ENCODE data around the gene UNC5C. TPM values are rescaled to one million over a fixed set of nuclear protein-coding genes. Genes with fewer than 3 reads are reported as not detected.
A peak's percentile ranks its signal among the peaks of the same experiment; 100 is the strongest.

The UNC5C gene
- polyA plus RNA-seq, 1 of the 3 experiments (the other 2 are of a cell fraction), result 3.3 TPM

GRCh38 chr4:95197353-95197752 is 351.4 kb downstream of the UNC5C start:
- Histone ChIP-seq H3K4me1 (ENCODE audit: control insufficient read depth in 1 of 2, insufficient read depth in 2 of 2, low read depth in 1 of 2, low read length in 1 of 2) (peaks cover 0 to 26% of the 10 kb centered on the region in 2 experiments; a peak in 2 of 4 replicates), H3K9ac (no peak overlapping the region), H3K36me3 (replicated peaks in 1 of 2; ENCODE audit: control insufficient read depth in 1 of 2, insufficient read depth in 2 of 2, low read length in 1 of 2) (peaks cover 0 to 30% of the 10 kb centered on the region in 2 experiments), H3K4me2 (no peak overlapping the region), H4K20me1 (ENCODE audit: insufficient read depth) (no peaks in the 10 kb centered on the region), H3F3A (replicated peaks; ENCODE audit: insufficient read depth) (no peaks in the 10 kb centered on the region), H3K9me2 (no peaks in the 10 kb centered on the region), H3K27ac (ENCODE audit: low read depth in 2 of 2, low read length in 1 of 2) (peak overlapping the region in 1 of 2 experiments; percentile 12; a peak in 2 of 4 replicates), H3K4me3 (ENCODE audit: low read depth in 2 of 2, low read length in 1 of 2) (no peak overlapping the region), H3K79me2 (ENCODE audit: insufficient read depth) (no peaks in the 10 kb centered on the region), H3K9me3 (no peaks in the 10 kb centered on the region), H3K27me3 (ENCODE audit: insufficient read depth) (no peaks in the 10 kb centered on the region), H2AFZ (ENCODE audit: low read depth) (no peak overlapping the region)
- CTCF ChIA-PET, result no interaction called here
- POLR2A ChIA-PET, result no interaction called here
- 86% methylated on average over 6 of the region's 6 CpGs for WGBS (ENCODE audit: low lambda C conversion rate)
- no peak for TF ChIP-seq NRF1 (IDR thresholded peaks at IDR 0.05; ENCODE audit: low read depth, low read length)
- no peak for TF ChIP-seq TCF12 (IDR thresholded peaks at IDR 0.05)
- TF ChIP-seq RAD21 (IDR thresholded peaks at IDR 0.05; ENCODE audit: low read length), result no peak
- no peak for TF ChIP-seq TEAD4 (IDR thresholded peaks at IDR 0.05; ENCODE audit: borderline replicate concordance, insufficient read depth)
- no peak for TF ChIP-seq FOSL2 (IDR thresholded peaks at IDR 0.05; ENCODE audit: borderline replicate concordance, low read depth)
- no peak for TF ChIP-seq GABPA (IDR thresholded peaks at IDR 0.05; ENCODE audit: low read depth)
- DNase-seq, result no peak

DNA sequence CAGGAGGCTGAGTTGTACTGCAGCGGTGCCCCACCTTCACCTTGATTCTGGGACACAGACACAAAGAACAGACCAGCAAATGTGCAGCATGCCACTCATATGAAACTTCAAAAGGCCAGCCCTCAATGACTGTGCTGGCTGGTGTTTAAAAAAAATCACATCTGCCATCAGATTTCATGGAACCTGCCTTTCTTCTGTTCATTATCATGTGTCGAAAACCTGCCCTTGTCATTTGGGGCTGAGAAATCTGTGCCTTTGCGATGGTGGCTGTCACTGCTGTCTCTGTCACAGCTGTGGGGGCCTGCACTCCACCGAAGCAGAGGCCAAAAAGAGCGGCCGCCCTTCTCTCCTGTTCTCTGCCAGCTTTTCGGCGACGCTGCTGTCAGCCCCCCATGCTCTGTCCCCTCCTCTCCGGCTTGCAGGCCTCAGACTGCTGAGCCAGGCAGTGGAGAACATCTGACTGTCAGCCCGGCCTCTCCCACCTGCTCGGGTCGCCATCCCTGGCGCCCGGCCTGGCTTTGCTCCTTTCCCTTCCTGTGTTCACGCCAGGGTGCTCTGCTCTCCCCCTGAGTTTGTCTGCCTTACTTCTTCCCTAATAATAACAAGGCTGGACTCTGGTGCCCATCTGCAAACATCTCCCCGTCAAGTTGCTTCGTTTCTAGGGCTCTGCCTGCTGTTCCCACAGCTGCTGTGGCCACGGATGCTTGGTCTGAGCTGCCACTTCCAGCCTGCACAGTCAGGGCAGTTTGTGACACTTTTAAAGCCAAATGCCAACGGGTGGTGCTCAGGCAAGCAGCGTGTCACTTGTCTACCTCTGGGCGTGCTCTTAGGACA is 355.2 kb downstream of the UNC5C start:
- H3K4me3 ChIP-seq (ENCODE audit: low read depth in 2 of 2, low read length in 1 of 2), result no peak overlapping the region
- DNase-seq, result peak; percentile 32
- no peak overlapping the region for H3K9ac ChIP-seq
- no peaks in the 10 kb centered on the region for H3K27me3 ChIP-seq (ENCODE audit: insufficient read depth)
- peaks cover 0 to 18% of the 10 kb centered on the region in 2 experiments for H3K36me3 ChIP-seq (replicated peaks in 1 of 2; ENCODE audit: control insufficient read depth in 1 of 2, insufficient read depth in 2 of 2, low read length in 1 of 2)
- ChIA-PET POLR2A (no interaction called here), CTCF (interaction anchor here (1.2 kb wide), 1 partner anchor 12 kb away, joined by 5 read pairs; no protein-coding TSS in a partner anchor)
- no peaks in the 10 kb centered on the region for H3K9me3 ChIP-seq
- H4K20me1 ChIP-seq (ENCODE audit: insufficient read depth), result no peaks in the 10 kb centered on the region
- no peak overlapping the region for H3K4me2 ChIP-seq
- no peaks in the 10 kb centered on the region for H3K9me2 ChIP-seq
- H3K4me1 ChIP-seq (ENCODE audit: control insufficient read depth in 1 of 2, insufficient read depth in 2 of 2, low read depth in 1 of 2, low read length in 1 of 2), result peaks cover 0 to 39% of the 10 kb centered on the region in 2 experiments; a peak in 2 of 4 replicates
- H3K79me2 ChIP-seq (ENCODE audit: insufficient read depth), result no peaks in the 10 kb centered on the region
- WGBS (ENCODE audit: low lambda C conversion rate), result 81% methylated on average over 21 of the region's 22 CpGs
- H3K27ac ChIP-seq (ENCODE audit: low read depth in 2 of 2, low read length in 1 of 2), result peak overlapping the region in 1 of 2 experiments; percentile 69; a peak in 2 of 4 replicates
- no peaks in the 10 kb centered on the region for H3F3A ChIP-seq (replicated peaks; ENCODE audit: insufficient read depth)
- no peak for TF ChIP-seq RCOR1 (IDR thresholded peaks at IDR 0.05; ENCODE audit: low read length)
- TF ChIP-seq EP300 (IDR thresholded peaks at IDR 0.05; ENCODE audit: borderline replicate concordance in 1 of 2, low read depth in 1 of 2, low read length in 1 of 2), result peak in 1 of 2 experiments; percentile 44; a peak in 1 of 4 replicates
- peak; percentile 62; the same call in 1 of the 2 replicates for TF ChIP-seq GATA2 (CRISPR knock-in tag; IDR thresholded peaks at IDR 0.05)
- no peak overlapping the region for H2AFZ ChIP-seq (ENCODE audit: low read depth)

- Histone ChIP-seq H3K36me3 (replicated peaks in 1 of 2; ENCODE audit: control insufficient read depth in 1 of 2, insufficient read depth in 2 of 2, low read length in 1 of 2) (peaks cover 0 to 17% of the 10 kb centered on the region in 2 experiments), H3K9me2 (no peaks in the 10 kb centered on the region), H3K79me2 (ENCODE audit: insufficient read depth) (no peaks in the 10 kb centered on the region), H3K27ac (ENCODE audit: low read depth in 2 of 2, low read length in 1 of 2) (peak overlapping the region in 1 of 2 experiments; percentile 75; a peak in 2 of 4 replicates), H2AFZ (ENCODE audit: low read depth) (no peak overlapping the region), H3K4me2 (no peak overlapping the region), H3K4me3 (ENCODE audit: low read depth in 2 of 2, low read length in 1 of 2) (no peak overlapping the region), H3K27me3 (ENCODE audit: insufficient read depth) (no peaks in the 10 kb centered on the region), H4K20me1 (ENCODE audit: insufficient read depth) (no peaks in the 10 kb centered on the region), H3K9ac (no peak overlapping the region), H3F3A (replicated peaks; ENCODE audit: insufficient read depth) (no peaks in the 10 kb centered on the region), H3K4me1 (ENCODE audit: control insufficient read depth in 1 of 2, insufficient read depth in 2 of 2, low read depth in 1 of 2, low read length in 1 of 2) (peaks cover 0 to 42% of the 10 kb centered on the region in 2 experiments; a peak in 2 of 4 replicates), H3K9me3 (no peaks in the 10 kb centered on the region)
- no peak for TF ChIP-seq GABPA (IDR thresholded peaks at IDR 0.05; ENCODE audit: low read depth)
- no peak for TF ChIP-seq GATA2 (CRISPR knock-in tag; IDR thresholded peaks at IDR 0.05)
- no peak for TF ChIP-seq USF1 (IDR thresholded peaks at IDR 0.05; ENCODE audit: borderline replicate concordance, low read depth)
- TF ChIP-seq TAF1 (IDR thresholded peaks at IDR 0.05; ENCODE audit: borderline replicate concordance, low read depth, low read length), result no peak
- WGBS (ENCODE audit: low lambda C conversion rate), result 96% methylated on average over 3 of the region's 3 CpGs
- POLR2A ChIA-PET, result interaction anchor here (1.1 kb wide), 1 partner anchor 127 kb away, joined by 3 read pairs; no protein-coding TSS in a partner anchor
- no peak for DNase-seq
- CTCF ChIA-PET, result no interaction called here
These were observed 357.2 kb downstream of the UNC5C start for GRCh38 chr4:95191537-95191936.
